Sigmoid colon (tissue), 7 donors: ENCODE measurements around the gene CHN2. TPM values are rescaled to one million over a fixed set of nuclear protein-coding genes. Genes with fewer than 3 reads are reported as not detected.

Source experiments
- DNase-seq: peaks from one replicate; pipeline ENCODE4 v3.0.0-alpha.2; 2019
- H3K27ac ChIP-seq, 4 donors: fragments of 200-600 bp; sonication (generic); one replicate each; pipeline ENCODE4 v1.5.1; 2016 to 2019; ENCODE audit warnings: mild to moderate bottlenecking in 1 of 4
- H3K27me3 ChIP-seq, 3 donors: fragments of 200-600 bp; sonication (generic); one replicate each; pipeline ENCODE4 v1.5.1; 2019; ENCODE audit warnings: mild to moderate bottlenecking in 1 of 3
- H3K36me3 ChIP-seq, 4 donors: fragments of 200-600 bp; sonication (generic); one replicate each; pipeline ENCODE4 v1.5.1; 2016 to 2019
- H3K4me1 ChIP-seq, 4 donors: fragments of 200-600 bp; sonication (generic); one replicate each; pipeline ENCODE4 v1.5.1; 2017 to 2019
- H3K4me3 ChIP-seq, 4 donors: fragments of 200-600 bp; sonication (generic); one replicate each; pipeline ENCODE4 v1.5.1; 2017 to 2019; ENCODE audit warnings: mild to moderate bottlenecking in 2 of 4, moderate library complexity in 1 of 4
- H3K9me3 ChIP-seq, 4 donors: fragments of 200-600 bp in 3 of 4; sonication (generic) in 3 of 4; one replicate each; pipeline versions ENCODE4 v1.5.1 to v1.6.1; 2013 to 2019
- EP300 ChIP-seq, 4 donors: sonication (generic); formaldehyde crosslinking; IDR thresholded peaks; one replicate each; pipeline ENCODE4 v1.6.1; 2017; ENCODE audit warnings: antibody characterized with exemption in 4 of 4
- POLR2A ChIP-seq, 2 donors: fragments of 450-650 bp; IDR thresholded peaks; one replicate each; pipeline ENCODE4 v1.6.1; 2016; ENCODE audit warnings: antibody characterized with exemption in 2 of 2, mild to moderate bottlenecking in 2 of 2, moderate library complexity in 2 of 2
- POLR2AphosphoS5 ChIP-seq, 4 donors: sonication (generic); formaldehyde crosslinking; IDR thresholded peaks; one replicate each; pipeline ENCODE4 v1.6.1; 2017; ENCODE audit warnings: antibody characterized with exemption in 4 of 4
- WGBS, 2 donors: extraction: QIAGEN DNeasy Blood & Tissue Kit; methylation state at CpG; one replicate each; pipeline ENCODE4 v1.1.7; 2013; 5-methylcytosine and 5-hydroxymethylcytosine counted together
- intact Hi-C: fragments of 100-400 bp; cut with DNase I; formaldehyde crosslinking; loops from one replicate; pipeline ENCODE4 v1.15.1; 2023
- polyA plus RNA-seq, 3 donors: library from polyadenylated mRNA; stranded (reverse); fragments of 200-250 nt; gene quantifications; one replicate each; pipeline ENCODE4 v1.2.3, GENCODE V29; 2013
- total RNA-seq, 4 donors: library from RNA; depleted of rRNA; stranded (reverse); fragments of >200 nt; gene quantifications; one replicate each; pipeline ENCODE4 v1.1.0, GENCODE V29; 2016
- TF ChIP-seq, protein P1 (sequence below), 4 experiments: fragments of 450-650 bp in 3 of 4; fragments of 200-600 bp in 1 of 4; IDR thresholded peaks; one replicate each; pipeline ENCODE4 v1.5.1; 2016 to 2019; ENCODE audit warnings: antibody characterized with exemption in 4 of 4, mild to moderate bottlenecking in 3 of 4, moderate library complexity in 2 of 4
- donor health status: healthy with polysubstance abuse.
- donor health status: Bipolar disorder and iron deficiency.
- donor health status: healthy.

Gene CHN2
- total and polyA plus RNA-seq, 7 donors = 4.2 to 37.7 (median 15.8) TPM

- Histone ChIP-seq H3K27me3 (no peaks in the 10 kb centered on the region), H3K4me3 (no peak overlapping the region), H3K36me3 (no peaks in the 10 kb centered on the region), H3K27ac (no peak overlapping the region), H3K9me3 (no peaks in the 10 kb centered on the region), H3K4me1 (no peaks in the 10 kb centered on the region)
- intact Hi-C loops = no loop called here
- TF ChIP-seq, protein P1, sequence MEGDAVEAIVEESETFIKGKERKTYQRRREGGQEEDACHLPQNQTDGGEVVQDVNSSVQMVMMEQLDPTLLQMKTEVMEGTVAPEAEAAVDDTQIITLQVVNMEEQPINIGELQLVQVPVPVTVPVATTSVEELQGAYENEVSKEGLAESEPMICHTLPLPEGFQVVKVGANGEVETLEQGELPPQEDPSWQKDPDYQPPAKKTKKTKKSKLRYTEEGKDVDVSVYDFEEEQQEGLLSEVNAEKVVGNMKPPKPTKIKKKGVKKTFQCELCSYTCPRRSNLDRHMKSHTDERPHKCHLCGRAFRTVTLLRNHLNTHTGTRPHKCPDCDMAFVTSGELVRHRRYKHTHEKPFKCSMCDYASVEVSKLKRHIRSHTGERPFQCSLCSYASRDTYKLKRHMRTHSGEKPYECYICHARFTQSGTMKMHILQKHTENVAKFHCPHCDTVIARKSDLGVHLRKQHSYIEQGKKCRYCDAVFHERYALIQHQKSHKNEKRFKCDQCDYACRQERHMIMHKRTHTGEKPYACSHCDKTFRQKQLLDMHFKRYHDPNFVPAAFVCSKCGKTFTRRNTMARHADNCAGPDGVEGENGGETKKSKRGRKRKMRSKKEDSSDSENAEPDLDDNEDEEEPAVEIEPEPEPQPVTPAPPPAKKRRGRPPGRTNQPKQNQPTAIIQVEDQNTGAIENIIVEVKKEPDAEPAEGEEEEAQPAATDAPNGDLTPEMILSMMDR (IDR thresholded peaks at IDR 0.05) = no peak
- no peak for TF ChIP-seq EP300 (IDR thresholded peaks at IDR 0.05)
- TF ChIP-seq POLR2AphosphoS5 (IDR thresholded peaks at IDR 0.05) = no peak
- no peak for TF ChIP-seq POLR2A (IDR thresholded peaks at IDR 0.05)
- 90 to 91% methylated on average over 9 of the region's 9 CpGs for WGBS, 2 donors
- DNase-seq = no peak
These were observed 124.5 kb downstream of the CHN2 start for GRCh38 chr7:29318853-29319718.

GRCh38 chr7:29319719-29320521, 125.3 kb downstream of the CHN2 start:
- H3K4me1 ChIP-seq = no peaks in the 10 kb centered on the region
- DNase-seq = no peak
- TF ChIP-seq EP300 (IDR thresholded peaks at IDR 0.05) (no peak), POLR2A (IDR thresholded peaks at IDR 0.05) (no peak), POLR2AphosphoS5 (IDR thresholded peaks at IDR 0.05) (no peak)
- TF ChIP-seq, protein P1 (IDR thresholded peaks at IDR 0.05) = no peak
- WGBS, 2 donors = 52 to 63% methylated on average over 10 of the region's 10 CpGs
- H3K27me3 ChIP-seq = no peaks in the 10 kb centered on the region
- H3K27ac ChIP-seq = no peak overlapping the region
- no peaks in the 10 kb centered on the region for H3K9me3 ChIP-seq
- H3K36me3 ChIP-seq = no peaks in the 10 kb centered on the region
- H3K4me3 ChIP-seq = no peak overlapping the region
- intact Hi-C loops = no loop called here

- Histone ChIP-seq H3K9me3 (no peaks in the 10 kb centered on the region), H3K27me3 (no peaks in the 10 kb centered on the region), H3K4me3 (no peak overlapping the region), H3K27ac (no peak overlapping the region), H3K4me1 (no peaks in the 10 kb centered on the region), H3K36me3 (no peaks in the 10 kb centered on the region)
- TF ChIP-seq EP300 (IDR thresholded peaks at IDR 0.05) (no peak), POLR2AphosphoS5 (IDR thresholded peaks at IDR 0.05) (no peak), POLR2A (IDR thresholded peaks at IDR 0.05) (no peak)
- TF ChIP-seq, protein P1 (IDR thresholded peaks at IDR 0.05) = no peak
- WGBS, 2 donors = 85 to 97% methylated on average over 2 of the region's 2 CpGs
- DNase-seq = no peak
- intact Hi-C loops = no loop called here
These were observed 126.0 kb downstream of the CHN2 start for GRCh38 chr7:29320577-29320976.

DNA sequence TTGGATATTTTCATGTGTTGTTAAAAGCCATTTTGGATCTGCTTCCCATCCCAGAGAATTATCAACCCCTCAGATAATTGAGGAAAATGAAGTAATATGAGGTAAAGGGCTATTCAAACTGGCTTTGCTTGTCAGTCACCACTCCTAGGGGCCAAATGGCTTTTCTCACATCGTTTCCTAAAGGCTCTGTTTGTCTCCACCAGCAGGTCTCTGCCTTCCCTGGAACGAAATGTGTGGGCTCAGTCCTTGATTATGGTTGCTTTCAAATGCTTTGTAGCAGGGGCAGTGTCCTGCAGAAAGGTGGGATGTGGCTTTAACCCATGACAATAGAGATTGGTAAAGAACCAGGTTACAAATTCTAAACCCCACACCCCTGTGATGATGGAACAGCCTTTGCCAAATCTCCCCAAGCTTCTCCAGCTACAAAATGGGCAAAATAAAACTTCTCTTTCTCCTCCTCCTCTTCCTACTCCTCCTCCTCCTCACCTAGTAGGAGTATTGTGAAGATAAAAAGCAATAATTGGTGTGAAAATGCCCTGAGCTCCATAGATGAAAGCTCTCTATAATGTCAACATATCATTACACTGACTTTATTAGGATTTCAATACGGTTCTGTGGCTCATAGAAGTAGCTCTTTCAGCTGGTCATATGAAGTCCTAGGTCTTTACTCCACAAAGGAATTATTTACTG, 127.6 kb downstream of the CHN2 start:
- Histone ChIP-seq H3K4me3 (no peak overlapping the region), H3K27me3 (no peaks in the 10 kb centered on the region), H3K27ac (no peak overlapping the region), H3K9me3 (no peaks in the 10 kb centered on the region), H3K36me3 (no peaks in the 10 kb centered on the region), H3K4me1 (no peaks in the 10 kb centered on the region)
- WGBS, 2 donors = 76 to 84% methylated on average over 3 of the region's 3 CpGs
- intact Hi-C loops = no loop called here
- TF ChIP-seq EP300 (IDR thresholded peaks at IDR 0.05) (no peak), POLR2A (IDR thresholded peaks at IDR 0.05) (no peak), POLR2AphosphoS5 (IDR thresholded peaks at IDR 0.05) (no peak)
- TF ChIP-seq, protein P1 (IDR thresholded peaks at IDR 0.05) = no peak
- no peak for DNase-seq
